ENCODE measurements around the gene HYDIN.
"Not testable (repeated sequence)": the region's sequence is repeated elsewhere in the genome, so short reads cannot be mapped to it uniquely, and the experiment has no call there.

Gene HYDIN

GRCh38 chr16:71225145-71225544 lies 5.4 kb downstream of the HYDIN start:
- no peak for DNase-seq (ENCODE audit: low spot score)

- no peak for DNase-seq (ENCODE audit: low spot score)
These were observed 12.1 kb downstream of the HYDIN start for GRCh38 chr16:71218306-71218963.

- no peak for DNase-seq (ENCODE audit: low spot score)
These were observed 13.0 kb downstream of the HYDIN start for GRCh38 chr16:71217506-71217905.

- DNase-seq (ENCODE audit: low spot score) = no peak
These were observed 13.8 kb downstream of the HYDIN start for GRCh38 chr16:71216714-71217113.

- no peak for DNase-seq (ENCODE audit: low spot score)
These were observed 15.7 kb downstream of the HYDIN start for GRCh38 chr16:71214746-71215381.

- no peak for DNase-seq (ENCODE audit: low spot score)
These were observed 24.9 kb downstream of the HYDIN start for GRCh38 chr16:71205482-71206131.

GRCh38 chr16:71203631-71204030 lies 26.9 kb downstream of the HYDIN start:
- no peak for DNase-seq (ENCODE audit: low spot score)

- DNase-seq (ENCODE audit: low spot score) = no peak
These were observed 29.0 kb downstream of the HYDIN start for GRCh38 chr16:71201556-71201955.

- no peak for DNase-seq (ENCODE audit: low spot score)
These were observed 29.5 kb downstream of the HYDIN start for GRCh38 chr16:71201054-71201453.

GRCh38 chr16:71198408-71198807 lies 32.1 kb downstream of the HYDIN start:
- no peak for DNase-seq (ENCODE audit: low spot score)

- DNase-seq (ENCODE audit: low spot score) = no peak
These were observed 38.1 kb downstream of the HYDIN start for GRCh38 chr16:71192387-71192786.

GRCh38 chr16:71188956-71189712 lies 41.4 kb downstream of the HYDIN start:
- DNase-seq (ENCODE audit: low spot score) = no peak

- DNase-seq (ENCODE audit: low spot score) = no peak
These were observed 45.2 kb downstream of the HYDIN start for GRCh38 chr16:71185347-71185746.

- no peak for DNase-seq (ENCODE audit: low spot score)
These were observed 51.0 kb downstream of the HYDIN start for GRCh38 chr16:71179569-71179968.

GRCh38 chr16:71172481-71173207 lies 57.9 kb downstream of the HYDIN start:
- no peak for DNase-seq (ENCODE audit: low spot score)

- not testable (repeated sequence) for DNase-seq (ENCODE audit: low spot score)
These were observed 69.5 kb downstream of the HYDIN start for GRCh38 chr16:71161007-71161406.

GRCh38 chr16:71157278-71157677 lies 73.2 kb downstream of the HYDIN start:
- DNase-seq (ENCODE audit: low spot score) = not testable (repeated sequence)

- DNase-seq (ENCODE audit: low spot score) = not testable (repeated sequence)
These were observed 77.2 kb downstream of the HYDIN start for GRCh38 chr16:71153329-71153728.

- DNase-seq (ENCODE audit: low spot score) = not testable (repeated sequence)
These were observed 78.9 kb downstream of the HYDIN start for GRCh38 chr16:71151654-71152053.

- not testable (repeated sequence) for DNase-seq (ENCODE audit: low spot score)
These were observed 87.3 kb downstream of the HYDIN start for GRCh38 chr16:71143246-71143645.

GRCh38 chr16:71110565-71110964 lies 120.0 kb downstream of the HYDIN start:
- DNase-seq (ENCODE audit: low spot score) = not testable (repeated sequence)

- not testable (repeated sequence) for DNase-seq (ENCODE audit: low spot score)
These were observed 120.8 kb downstream of the HYDIN start for GRCh38 chr16:71109656-71110208.
